GM12891 (cell line): ENCODE results near the gene GRK1.

Experiments used
- PAX5 ChIP-seq: IDR thresholded peaks from 2 replicates; pipeline ENCODE4 v1.6.1; 2011; ENCODE audit warnings: low read length, moderate library complexity, mild to moderate bottlenecking; ENCODE audit not compliant: insufficient read depth, severe bottlenecking
- POLR2A ChIP-seq: IDR thresholded peaks from 2 replicates; pipeline ENCODE4 v1.6.1; 2011; ENCODE audit warnings: low read depth, low read length, control low read depth
- POLR2AphosphoS5 ChIP-seq: IDR thresholded peaks from 2 replicates; pipeline ENCODE4 v1.6.1; 2011; ENCODE audit warnings: low read depth, low read length, control low read depth
- POU2F2 ChIP-seq: IDR thresholded peaks from 2 replicates; pipeline ENCODE4 v1.6.1; 2011; ENCODE audit warnings: low read depth, mild to moderate bottlenecking, control low read depth, low read length, moderate library complexity
- TAF1 ChIP-seq: IDR thresholded peaks from 2 replicates; pipeline ENCODE4 v1.6.1; 2011; ENCODE audit warnings: low read depth, low read length, control low read depth

DNA sequence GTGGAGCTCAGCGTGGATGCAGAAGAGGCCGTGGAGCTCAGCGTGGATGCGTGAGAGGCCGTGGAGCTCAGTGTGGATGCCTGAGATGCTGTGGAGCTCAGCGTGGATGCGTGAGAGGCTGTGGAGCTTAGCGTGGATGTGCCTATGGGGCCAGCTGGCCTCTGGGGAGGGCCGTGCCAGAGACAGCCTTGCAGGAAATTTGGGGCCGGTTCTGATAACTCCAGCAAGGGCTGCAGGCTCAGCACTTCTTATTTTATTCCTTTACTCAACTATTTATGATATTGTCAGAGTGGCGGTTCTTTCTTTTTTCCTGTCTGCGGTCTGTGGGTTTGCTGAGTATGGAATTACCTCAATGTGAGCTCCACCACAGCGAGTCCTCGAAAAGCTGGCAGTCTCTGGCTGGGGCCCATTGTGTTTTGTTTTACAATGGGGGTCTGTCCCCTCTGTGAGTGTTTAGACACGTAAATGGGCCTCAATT, 74.2 kb downstream of the GRK1 start:
- no peak for TF ChIP-seq POLR2A
- no peak for TF ChIP-seq TAF1
- TF ChIP-seq POLR2AphosphoS5, result no peak
- TF ChIP-seq POU2F2, result no peak
- no peak for TF ChIP-seq PAX5
